Measurements from ENCODE around the gene ITGAL.

ITGAL gene

GRCh38 chr16:30464078-30464477, 8.5 kb upstream of the ITGAL start:
- TF ChIP-seq, protein P1, sequence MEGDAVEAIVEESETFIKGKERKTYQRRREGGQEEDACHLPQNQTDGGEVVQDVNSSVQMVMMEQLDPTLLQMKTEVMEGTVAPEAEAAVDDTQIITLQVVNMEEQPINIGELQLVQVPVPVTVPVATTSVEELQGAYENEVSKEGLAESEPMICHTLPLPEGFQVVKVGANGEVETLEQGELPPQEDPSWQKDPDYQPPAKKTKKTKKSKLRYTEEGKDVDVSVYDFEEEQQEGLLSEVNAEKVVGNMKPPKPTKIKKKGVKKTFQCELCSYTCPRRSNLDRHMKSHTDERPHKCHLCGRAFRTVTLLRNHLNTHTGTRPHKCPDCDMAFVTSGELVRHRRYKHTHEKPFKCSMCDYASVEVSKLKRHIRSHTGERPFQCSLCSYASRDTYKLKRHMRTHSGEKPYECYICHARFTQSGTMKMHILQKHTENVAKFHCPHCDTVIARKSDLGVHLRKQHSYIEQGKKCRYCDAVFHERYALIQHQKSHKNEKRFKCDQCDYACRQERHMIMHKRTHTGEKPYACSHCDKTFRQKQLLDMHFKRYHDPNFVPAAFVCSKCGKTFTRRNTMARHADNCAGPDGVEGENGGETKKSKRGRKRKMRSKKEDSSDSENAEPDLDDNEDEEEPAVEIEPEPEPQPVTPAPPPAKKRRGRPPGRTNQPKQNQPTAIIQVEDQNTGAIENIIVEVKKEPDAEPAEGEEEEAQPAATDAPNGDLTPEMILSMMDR (IDR thresholded peaks at IDR 0.05): no peak

DNA sequence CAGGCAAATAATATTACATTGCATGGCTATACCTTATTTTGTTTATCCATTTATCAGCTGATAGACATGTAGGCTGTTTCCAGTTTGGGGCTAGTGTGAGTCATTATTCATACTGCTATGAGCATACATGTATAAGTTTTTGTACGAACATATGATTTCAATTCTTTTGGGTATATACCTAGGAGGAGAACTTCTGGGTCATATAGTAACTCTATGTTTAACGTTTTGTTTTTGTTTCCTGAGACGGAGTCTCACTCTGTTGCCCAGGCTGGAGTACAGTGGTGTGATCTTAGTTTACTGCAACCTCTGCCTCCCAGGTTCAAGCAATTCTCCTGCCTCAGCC, 2.4 kb upstream of the ITGAL start:
- TF ChIP-seq, protein P1 (IDR thresholded peaks at IDR 0.05): no peak

GRCh38 chr16:30470632-30470995, 1.9 kb upstream of the ITGAL start:
- TF ChIP-seq, protein P1 (IDR thresholded peaks at IDR 0.05): no peak

GRCh38 chr16:30473231-30474073, 910 bp downstream of the ITGAL start:
- TF ChIP-seq, protein P1 (IDR thresholded peaks at IDR 0.05): no peak

GRCh38 chr16:30474074-30474452, 1.5 kb downstream of the ITGAL start:
- TF ChIP-seq, protein P1 (IDR thresholded peaks at IDR 0.05): no peak

- TF ChIP-seq, protein P1 (IDR thresholded peaks at IDR 0.05): no peak
These were observed 2.1 kb downstream of the ITGAL start for GRCh38 chr16:30474684-30475083.

GRCh38 chr16:30476991-30477390, 4.4 kb downstream of the ITGAL start:
- TF ChIP-seq, protein P1 (IDR thresholded peaks at IDR 0.05): no peak

All from LNCAP (cell line).